ENCODE results near the gene ETNPPL.

Gene ETNPPL

DNA sequence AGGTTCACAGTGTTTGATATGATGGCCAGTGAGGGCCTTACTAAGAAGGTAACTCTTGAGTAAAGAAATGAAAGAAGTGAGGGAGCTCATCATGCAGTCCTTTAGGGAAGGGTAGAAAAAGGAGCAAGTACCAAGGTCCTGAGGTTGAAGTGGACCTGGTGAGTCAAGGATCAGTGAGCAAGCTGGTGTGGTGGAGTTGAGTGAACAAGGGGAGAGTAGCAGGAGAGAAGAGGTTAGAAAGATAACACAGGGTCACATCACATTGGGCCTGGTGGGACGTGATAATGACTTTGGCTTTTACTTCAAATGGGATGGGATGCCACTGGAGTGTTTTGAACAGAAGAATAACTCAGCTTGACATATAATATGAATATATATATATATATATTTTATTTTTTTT lies 67.8 kb downstream of the ETNPPL start:
- no peak for DNase-seq

DNA sequence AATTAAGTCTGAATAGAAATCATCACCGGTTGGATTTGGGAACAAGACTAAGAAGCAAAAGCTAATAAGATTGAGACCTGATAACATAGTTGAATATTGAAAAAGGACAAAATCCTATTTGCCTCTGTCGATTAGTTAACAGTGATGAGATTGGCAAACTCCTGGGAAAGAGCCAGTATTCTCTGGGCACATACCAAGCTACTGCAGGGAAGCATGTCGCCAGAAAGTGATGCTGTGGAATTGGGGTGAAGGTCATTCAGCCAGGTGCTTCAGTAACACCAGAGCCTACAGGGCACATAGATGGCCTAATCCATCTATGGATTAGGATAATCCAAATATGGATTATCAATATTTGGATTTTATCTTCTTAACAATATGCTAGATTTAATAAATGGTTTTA lies 68.4 kb downstream of the ETNPPL start:
- no peak for DNase-seq

DNA sequence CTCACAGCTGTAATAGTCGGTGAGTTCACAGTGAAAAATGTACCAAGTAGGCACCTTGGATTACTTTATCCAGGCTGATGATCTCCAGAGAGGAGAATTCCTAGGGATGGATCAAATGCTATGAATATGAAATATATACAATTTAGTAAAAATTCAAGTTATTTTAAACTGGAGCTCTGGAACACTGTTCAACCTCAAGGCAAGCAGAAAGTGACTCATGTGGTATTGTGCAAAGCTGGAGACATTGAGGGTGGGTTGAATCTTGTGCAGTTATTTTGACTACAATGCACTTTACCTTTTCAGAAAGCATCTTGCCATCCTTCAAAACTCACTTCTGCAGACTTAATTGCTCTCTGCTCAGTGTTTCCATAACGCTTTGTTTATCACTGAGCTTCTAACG lies 69.0 kb downstream of the ETNPPL start:
- DNase-seq: no peak

DNA sequence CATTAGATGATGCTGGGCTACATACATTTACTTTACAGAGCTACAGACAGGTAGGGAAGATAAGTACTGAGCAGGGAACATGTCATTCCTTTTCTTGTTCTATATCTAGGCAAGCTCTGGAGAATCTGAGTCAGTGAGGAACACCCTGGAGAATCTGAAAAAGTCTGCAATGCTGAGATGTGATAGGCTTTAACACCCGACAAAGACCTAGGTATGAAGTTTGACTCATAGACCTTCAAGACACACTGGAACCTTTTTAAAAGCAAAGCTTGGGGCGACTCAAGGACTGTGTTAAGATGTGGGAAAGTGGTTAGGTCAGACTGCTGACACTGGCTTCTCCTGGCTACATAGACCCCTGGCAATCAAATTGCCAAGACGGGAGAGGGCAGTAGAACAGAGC lies 69.6 kb downstream of the ETNPPL start:
- DNase-seq: no peak
